Measurements from ENCODE around the gene EPHA8.

The EPHA8 gene

GRCh38 chr1:22609291-22609690 is 46.0 kb downstream of the EPHA8 start:
- no peak for DNase-seq (ENCODE audit: low read depth)
- H3K4me3 ChIP-seq (ENCODE audit: low read depth, low read length): no peak overlapping the region
- no peak for TF ChIP-seq POLR2A (IDR thresholded peaks at IDR 0.05; ENCODE audit: extremely low read depth, insufficient read length)
- TF ChIP-seq CTCF (IDR thresholded peaks at IDR 0.05; ENCODE audit: low read depth, low read length): no peak
- no peak for TF ChIP-seq MAX (IDR thresholded peaks at IDR 0.05; ENCODE audit: low read depth, low read length)
- TF ChIP-seq MYC (IDR thresholded peaks at IDR 0.05; ENCODE audit: low read depth, low read length): no peak

- TF ChIP-seq CTCF (IDR thresholded peaks at IDR 0.05; ENCODE audit: low read depth, low read length) (no peak), MAX (IDR thresholded peaks at IDR 0.05; ENCODE audit: low read depth, low read length) (peak; percentile 70)
- DNase-seq (ENCODE audit: low read depth): peak; percentile 76
- no peak overlapping the region for H3K4me3 ChIP-seq (ENCODE audit: low read depth, low read length)
Observed at GRCh38 chr1:22611530-22611947, 48.2 kb downstream of the EPHA8 start.

GRCh38 chr1:22612671-22613571 is 49.6 kb downstream of the EPHA8 start:
- TF ChIP-seq MAX (IDR thresholded peaks at IDR 0.05; ENCODE audit: low read depth, low read length) (no peak), CTCF (IDR thresholded peaks at IDR 0.05; ENCODE audit: low read depth, low read length) (no peak), POLR2A (IDR thresholded peaks at IDR 0.05; ENCODE audit: extremely low read depth, insufficient read length) (no peak)
- DNase-seq (ENCODE audit: low read depth): no peak
- no peak overlapping the region for H3K4me3 ChIP-seq (ENCODE audit: low read depth, low read length)

GRCh38 chr1:22613572-22613918 is 50.3 kb downstream of the EPHA8 start:
- TF ChIP-seq POLR2A (IDR thresholded peaks at IDR 0.05; ENCODE audit: extremely low read depth, insufficient read length) (no peak), CTCF (IDR thresholded peaks at IDR 0.05; ENCODE audit: low read depth, low read length) (no peak), MAX (IDR thresholded peaks at IDR 0.05; ENCODE audit: low read depth, low read length) (no peak), MYC (IDR thresholded peaks at IDR 0.05; ENCODE audit: low read depth, low read length) (no peak)
- no peak overlapping the region for H3K4me3 ChIP-seq (ENCODE audit: low read depth, low read length)
- no peak for DNase-seq (ENCODE audit: low read depth)

- DNase-seq (ENCODE audit: low read depth): peak; percentile 35
- H3K4me3 ChIP-seq (ENCODE audit: low read depth, low read length): no peak overlapping the region
- TF ChIP-seq POLR2A (IDR thresholded peaks at IDR 0.05; ENCODE audit: extremely low read depth, insufficient read length) (no peak), MAX (IDR thresholded peaks at IDR 0.05; ENCODE audit: low read depth, low read length) (no peak), MYC (IDR thresholded peaks at IDR 0.05; ENCODE audit: low read depth, low read length) (no peak), CTCF (IDR thresholded peaks at IDR 0.05; ENCODE audit: low read depth, low read length) (no peak)
Observed at GRCh38 chr1:22613951-22614350, 50.7 kb downstream of the EPHA8 start.

Data from NB4 (cell line).